K562 (cell line): Measurements from ENCODE around the gene LMO2. TPM values are rescaled to one million over a fixed set of nuclear protein-coding genes. Genes with fewer than 3 reads are reported as not detected.

ENCODE experiments used
- NR2C2 ChIP-seq, 2 experiments: fragments of 200-800 bp in 1 of 2; sonication (Bioruptor generic) in 1 of 2; sonication (generic) in 1 of 2; formaldehyde crosslinking in 1 of 2; IDR thresholded peaks; 2 replicates each; pipeline versions ENCODE4 v1.6.1 to v1.8.0; 2016 to 2022; ENCODE audit warnings: mild to moderate bottlenecking in 1 of 2, missing compliant biosample characterization in 1 of 2, missing genetic modification characterization in 1 of 2, missing genetic modification reagents in 1 of 2
- NR4A1 ChIP-seq, 2 experiments: fragments of 250-450 bp in 1 of 2; fragments of 450-650 bp in 1 of 2; sonication (Bioruptor Pico) in 1 of 2; IDR thresholded peaks; 2 replicates each; pipeline versions ENCODE4 v1.4.0 to v1.6.1; 2016 to 2020; ENCODE audit warnings: mild to moderate bottlenecking in 2 of 2, missing compliant biosample characterization in 1 of 2, missing genetic modification characterization in 1 of 2, moderate library complexity in 1 of 2
- PBX2 ChIP-seq, 2 experiments: IDR thresholded peaks in 1 of 2; conservative IDR thresholded peaks in 1 of 2; 2 replicates each; pipeline ENCODE4 v1.6.1; 2016; ENCODE audit warnings: low read depth in 2 of 2, mild to moderate bottlenecking in 1 of 2, missing compliant biosample characterization in 1 of 2, missing genetic modification characterization in 1 of 2, moderate library complexity in 1 of 2
- POLR2G ChIP-seq: fragments of 200-400 bp; formaldehyde crosslinking; IDR thresholded peaks from 2 replicates; pipeline ENCODE4 v1.6.1; 2017; ENCODE audit warnings: low read depth, mild to moderate bottlenecking, antibody characterized with exemption, low read length, moderate library complexity
- RAD21 ChIP-seq, 2 experiments: fragments of 250-450 bp in 1 of 2; fragments of 450-650 bp in 1 of 2; sonication (Bioruptor Pico) in 1 of 2; formaldehyde crosslinking in 1 of 2; IDR thresholded peaks in 1 of 2; conservative IDR thresholded peaks in 1 of 2; 2 replicates each; pipeline versions ENCODE4 v1.4.0 to v1.8.0; 2020 to 2022; ENCODE audit warnings: mild to moderate bottlenecking in 2 of 2, moderate library complexity in 1 of 2
- ZFP36 ChIP-seq: fragments of 150-350 bp; IDR thresholded peaks from 2 replicates; pipeline ENCODE4 v1.6.1; 2018; ENCODE audit warnings: low read length, low read depth; ENCODE audit not compliant: partially characterized antibody
- polyA plus RNA-seq, 8 experiments: library from polyadenylated mRNA; depleted of rRNA in 4 of 8; stranded (reverse) in 5 of 8; unstranded in 3 of 8; fragments of >200 nt; fragmentation: Nextera tagmentation in 2 of 8; fragmentation: Illumina TruSeq in 1 of 8; extraction: Ambion mirVana in 2 of 8; extraction: Trizol in 1 of 8; gene quantifications; 2 replicates each; pipeline versions ENCODE4 v1.2.1 to v1.2.3, GENCODE V29; 2011 to 2014; ENCODE audit warnings: inconsistent platforms in 1 of 8, missing spikeins in 1 of 8
- total RNA-seq, 7 experiments: library from RNA; depleted of rRNA in 6 of 7; stranded (reverse); fragments of >200 nt in 6 of 7; fragmentation: Illumina TruSeq in 2 of 7; extraction: Trizol in 2 of 7; gene quantifications; 2 replicates each; pipeline versions ENCODE4 v1.2.1 to v1.2.3, GENCODE V29; 2011 to 2021; ENCODE audit warnings: low replicate concordance in 1 of 7

LMO2 gene
- total and polyA plus RNA-seq, 9 of the 15 experiments (the other 6 are each of a cell fraction or from before 2014, with no cell fraction given) = 6.9 to 126 (median 91.5) TPM

GRCh38 chr11:33875621-33876294 is 16.1 kb downstream of the LMO2 start (continued):
- TF ChIP-seq NR2C2 (CRISPR knock-in tag; IDR thresholded peaks at IDR 0.05) (no peak), NR2C2 (tag; IDR thresholded peaks at IDR 0.05) (no peak), POLR2G (no peak), RAD21 (CRISPR knock-in tag; conservative IDR thresholded peaks at IDR 0.05 in 1 of 2, IDR thresholded peaks at IDR 0.05 in 1 of 2) (no peak), NR4A1 (CRISPR knock-in tag; IDR thresholded peaks at IDR 0.05) (no peak), NR4A1 (tag; IDR thresholded peaks at IDR 0.05) (no peak), ZFP36 (peak; percentile 87), PBX2 (CRISPR knock-in tag; IDR thresholded peaks at IDR 0.05; ENCODE audit: low read depth) (no peak), PBX2 (tag; conservative IDR thresholded peaks at IDR 0.05; ENCODE audit: low read depth) (no peak)
